Limb (tissue), 2 donors: ENCODE data around the gene C10orf62.
"Not testable (repeated sequence)": the region's sequence is repeated elsewhere in the genome, so short reads cannot be mapped to it uniquely, and the experiment has no call there.

Source experiments
- DNase-seq, 2 donors: peaks; one replicate each; pipeline ENCODE4 v3.0.0-alpha.2; 2016; ENCODE audit errors: extremely low spot score in 2 of 2

The C10orf62 gene

DNA sequence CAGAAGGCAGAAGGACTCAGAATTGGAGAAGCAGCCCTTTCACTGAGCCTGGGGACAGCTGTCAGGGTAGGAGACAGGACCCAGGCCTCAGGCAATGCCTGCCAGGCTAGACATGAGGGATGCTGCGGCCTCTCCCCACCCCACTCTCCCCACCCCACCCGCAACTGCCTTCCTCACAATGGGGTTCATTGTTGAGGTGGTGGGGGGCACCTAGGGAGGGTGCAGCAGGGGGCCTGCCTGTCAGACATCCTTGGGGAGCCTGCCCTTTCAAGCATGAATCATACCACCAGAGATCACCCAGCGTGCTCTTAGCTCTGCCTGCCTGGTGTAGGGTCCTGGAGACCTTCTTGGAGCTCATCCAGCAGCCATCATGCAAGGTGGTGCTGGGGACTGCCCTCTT is at the start of gene C10orf62:
Gene C10orf62 (plus strand): TSS at position 243 of the 400 bp plus-strand sequence. CDS start 177 bp downstream, outside the sequence.
- DNase-seq = no peak

DNA sequence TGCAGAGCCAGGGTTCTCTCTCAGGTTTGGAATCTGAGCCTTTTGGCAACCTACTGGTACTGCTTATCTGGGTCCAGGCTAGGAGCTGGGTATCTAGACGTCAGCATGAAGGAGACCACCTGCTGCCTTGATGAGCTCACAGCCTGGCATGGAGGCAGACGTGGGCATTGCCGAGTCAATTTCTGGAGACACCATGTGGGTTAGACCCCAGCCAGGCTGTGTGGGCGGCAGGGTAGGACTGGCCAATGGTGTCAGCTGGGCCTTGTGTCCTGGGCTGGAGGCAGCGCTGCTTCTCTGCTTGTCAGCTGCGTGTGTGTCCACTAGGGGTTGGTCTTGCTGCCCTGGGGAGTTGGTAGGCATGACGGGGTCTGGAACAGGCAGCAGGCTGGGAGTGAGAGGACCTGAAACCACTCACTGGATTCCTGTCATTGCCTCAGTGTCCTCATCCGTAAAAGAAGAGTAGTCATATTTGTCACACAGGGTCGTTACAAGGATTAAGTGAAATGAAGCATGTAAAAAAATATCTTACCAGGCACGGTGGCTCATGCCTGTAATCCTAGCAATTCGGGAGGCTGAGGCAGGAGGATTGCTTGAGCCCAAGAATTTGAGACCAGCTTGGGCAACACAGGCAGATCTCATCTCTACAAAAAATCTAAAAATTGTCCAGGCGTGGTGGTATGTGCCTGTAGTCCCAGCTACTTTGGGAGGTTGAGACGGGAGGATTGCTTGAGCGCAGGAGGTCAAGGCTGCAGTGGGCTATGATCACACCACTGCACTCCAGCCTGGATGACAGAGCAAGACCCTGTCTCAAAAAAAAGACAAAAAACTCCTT is 48.6 kb upstream of the C10orf62 start:
- no peak for DNase-seq

GRCh38 chr10:97542169-97543024 is 47.1 kb upstream of the C10orf62 start:
- DNase-seq = peak; percentile 63 to 72

- no peak for DNase-seq
Observed at GRCh38 chr10:97543025-97543546, 46.4 kb upstream of the C10orf62 start.

DNA sequence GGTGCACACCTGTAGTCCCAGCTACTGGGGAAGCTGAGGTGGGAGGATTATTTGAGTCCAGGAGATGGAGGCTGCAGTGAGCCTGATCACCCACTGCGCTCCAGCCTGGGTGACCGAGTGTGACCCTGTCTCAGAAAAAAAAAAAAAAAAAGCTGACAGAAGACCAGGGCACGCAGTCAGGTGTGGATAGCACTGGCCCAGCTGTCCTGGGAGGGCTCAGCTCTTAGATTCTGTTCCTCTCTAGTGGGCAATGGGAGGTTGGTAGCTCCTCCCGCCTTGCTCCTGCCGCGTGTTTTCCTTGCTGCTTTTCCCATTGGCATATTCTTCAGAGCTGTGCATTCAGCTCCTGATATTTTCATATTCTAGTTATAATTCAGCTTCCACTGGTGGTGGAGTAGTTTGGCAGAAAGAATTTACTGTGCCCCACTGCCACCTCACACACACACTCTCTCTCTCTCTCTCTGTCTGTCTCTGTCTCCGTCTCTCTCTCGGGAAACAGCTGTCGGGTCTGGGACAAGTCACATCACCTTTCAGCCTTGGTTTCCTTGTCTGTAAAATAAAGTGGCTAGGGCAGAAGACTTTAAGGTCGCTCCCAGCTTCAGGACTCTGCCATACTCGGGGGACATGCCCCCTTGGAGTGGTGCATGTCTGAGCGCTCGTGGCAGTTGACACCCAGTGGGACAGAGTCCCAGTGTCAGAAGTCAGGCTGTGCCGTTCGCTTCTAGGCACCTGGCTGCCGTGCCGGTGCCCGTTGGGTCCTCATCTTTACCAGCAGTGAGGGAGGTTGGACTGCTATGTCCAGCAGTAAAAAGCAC is 42.9 kb upstream of the C10orf62 start:
- no peak for DNase-seq

DNA sequence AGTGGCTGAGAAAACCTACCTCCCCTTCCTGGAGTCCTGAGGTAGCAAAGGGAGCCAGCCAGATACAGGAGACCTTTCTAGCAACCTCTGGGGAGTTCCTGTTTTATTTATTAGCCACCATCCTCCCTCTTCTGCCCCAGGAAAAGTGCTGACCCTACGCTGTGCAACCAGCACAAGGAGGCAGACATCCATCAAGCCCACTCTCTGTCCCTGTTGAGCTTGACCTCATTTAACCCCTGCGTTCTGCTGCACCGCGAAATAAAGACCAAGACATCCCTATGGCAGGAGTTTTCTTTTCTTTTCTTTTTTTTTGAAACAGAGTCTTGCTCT is 42.3 kb upstream of the C10orf62 start:
- no peak for DNase-seq

DNA sequence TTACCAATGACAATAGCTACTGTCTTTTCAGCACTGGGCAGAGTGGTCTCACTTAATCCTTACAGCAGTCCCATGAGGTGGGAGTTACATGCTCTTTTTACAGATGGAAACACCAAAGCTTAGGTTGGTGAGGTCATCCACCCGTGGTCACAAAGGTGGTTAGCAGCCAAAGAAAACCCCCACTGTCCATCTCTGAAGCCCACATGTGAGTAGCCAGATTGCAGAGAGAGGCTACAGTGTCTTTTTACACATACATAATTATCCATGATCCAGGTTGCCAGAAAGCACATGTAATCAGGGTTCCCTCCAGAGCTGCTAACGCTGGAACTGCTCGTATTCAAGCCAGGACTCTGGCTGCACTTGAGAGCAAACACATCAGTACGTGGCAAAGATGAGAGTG is 41.6 kb upstream of the C10orf62 start:
- no peak for DNase-seq

GRCh38 chr10:97548828-97549455 is 40.6 kb upstream of the C10orf62 start:
- DNase-seq = no peak

DNA sequence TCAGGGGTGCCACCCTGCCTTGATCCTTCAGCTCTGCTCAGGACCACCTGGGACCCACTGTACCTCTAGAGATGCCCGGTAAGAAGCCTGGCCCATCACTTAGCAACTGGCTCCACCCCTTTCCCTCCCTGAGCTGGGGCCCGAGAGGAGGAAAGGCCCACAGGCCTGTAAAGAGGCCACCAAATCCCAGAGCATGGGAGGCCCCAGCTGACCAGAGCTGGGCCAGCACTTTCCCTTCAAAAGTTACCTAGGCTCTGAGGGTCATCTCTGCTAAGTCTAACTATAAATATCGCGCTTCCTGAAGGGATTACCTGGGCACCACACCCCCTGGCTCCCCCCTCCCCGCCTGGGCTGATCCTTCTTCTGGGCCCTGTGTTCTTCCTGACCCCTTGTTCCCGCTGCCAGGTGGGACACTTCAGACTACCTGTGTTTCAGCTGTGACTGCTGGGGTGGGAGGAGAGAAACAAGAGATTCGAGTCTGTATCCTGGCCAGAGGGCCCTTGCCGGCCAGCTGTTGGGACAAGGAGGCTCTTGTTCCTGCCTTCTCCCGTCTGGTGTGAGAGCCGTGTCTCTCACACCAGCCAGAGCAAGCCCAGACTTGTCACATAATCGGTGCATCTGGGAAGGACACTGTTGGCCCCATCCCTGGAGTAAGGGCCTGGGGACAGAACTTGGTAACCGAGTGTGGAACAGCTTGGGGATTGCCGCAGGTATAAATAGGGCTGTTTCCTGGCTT is 39.8 kb upstream of the C10orf62 start:
- no peak for DNase-seq

GRCh38 chr10:97550336-97551149 is 39.0 kb upstream of the C10orf62 start:
- DNase-seq = no peak

- DNase-seq = no peak
Observed at GRCh38 chr10:97551271-97551670, 38.2 kb upstream of the C10orf62 start.

DNA sequence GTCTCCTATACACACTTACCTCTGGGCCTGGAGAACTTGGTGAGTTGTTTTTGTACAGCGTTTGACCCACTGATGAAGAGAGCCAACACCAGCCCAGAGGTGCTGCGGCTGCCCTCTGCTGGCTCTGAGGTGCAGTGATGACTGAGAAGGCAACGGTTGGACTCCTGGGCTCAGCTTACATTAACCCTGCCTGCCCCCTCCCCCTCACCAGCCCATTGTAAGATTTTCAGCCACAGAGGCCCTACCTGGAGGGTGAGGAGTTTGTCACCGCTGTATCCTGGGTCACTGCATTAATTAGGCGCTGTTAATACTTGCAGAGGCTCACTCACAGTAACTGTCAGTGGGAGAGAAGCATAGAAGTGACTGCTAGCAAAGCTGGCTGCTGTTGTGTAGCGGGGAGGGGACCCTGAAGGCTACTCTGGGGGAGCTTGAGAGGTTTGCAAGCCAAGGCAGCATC is 35.9 kb upstream of the C10orf62 start:
- peak in 1 of 2 donors; percentile 77 for DNase-seq

- DNase-seq = not testable (repeated sequence)
Observed at GRCh38 chr10:97554336-97554735, 35.2 kb upstream of the C10orf62 start.

DNA sequence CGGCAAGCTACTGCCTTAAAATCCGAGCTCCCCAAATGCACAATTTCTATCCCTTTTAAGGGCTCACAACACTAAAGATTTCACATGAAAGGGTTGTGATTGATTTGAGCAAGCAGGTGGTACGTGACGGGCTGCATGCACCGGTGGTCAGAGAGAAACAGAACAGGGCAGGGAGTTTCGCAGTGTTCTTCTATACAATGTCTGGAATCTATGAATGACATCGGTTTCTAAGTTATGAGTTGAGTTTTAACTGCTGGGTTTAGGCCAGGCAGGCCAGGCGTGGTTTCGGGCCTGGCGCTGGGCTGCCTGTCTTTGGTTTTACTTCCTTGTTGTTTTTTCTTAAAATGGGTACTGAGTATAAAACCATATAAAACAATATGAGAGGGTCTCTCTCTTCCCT is 34.0 kb upstream of the C10orf62 start:
- not testable (repeated sequence) for DNase-seq

DNA sequence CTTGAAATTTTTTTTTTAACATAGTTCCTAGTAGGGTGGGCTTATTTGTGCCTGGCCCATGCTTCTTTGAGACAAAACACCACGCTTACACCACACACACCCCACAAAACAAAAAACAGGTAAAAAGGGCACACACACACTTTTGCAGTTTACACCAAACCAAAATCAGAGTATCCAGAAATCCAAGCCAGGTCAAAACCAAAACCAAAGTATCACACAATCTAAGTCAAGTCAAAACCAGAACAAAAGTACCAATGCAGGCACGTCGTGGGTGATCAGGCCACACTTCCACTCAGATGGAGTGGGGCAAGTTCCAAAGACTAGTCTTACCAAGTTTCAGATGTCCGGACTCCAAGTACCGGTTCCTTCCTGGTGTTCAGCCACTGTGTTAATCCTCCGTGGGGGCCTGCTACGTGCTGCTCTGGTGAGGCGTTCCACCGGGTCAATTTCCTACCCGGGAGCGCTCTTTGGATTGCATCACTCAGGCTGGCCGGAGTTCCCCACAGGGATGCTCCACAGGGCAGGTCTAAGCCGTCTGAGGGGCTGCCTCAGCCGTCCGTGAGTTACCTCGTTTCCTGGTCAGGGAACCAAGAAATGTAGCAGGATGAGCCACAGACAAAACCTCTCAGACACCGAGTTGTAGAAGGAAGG is 28.7 kb upstream of the C10orf62 start:
- not testable (repeated sequence) for DNase-seq

GRCh38 chr10:97561386-97562077 is 28.0 kb upstream of the C10orf62 start:
- DNase-seq = not testable (repeated sequence)

- not testable (repeated sequence) for DNase-seq
Observed at GRCh38 chr10:97562329-97562728, 27.2 kb upstream of the C10orf62 start.

DNA sequence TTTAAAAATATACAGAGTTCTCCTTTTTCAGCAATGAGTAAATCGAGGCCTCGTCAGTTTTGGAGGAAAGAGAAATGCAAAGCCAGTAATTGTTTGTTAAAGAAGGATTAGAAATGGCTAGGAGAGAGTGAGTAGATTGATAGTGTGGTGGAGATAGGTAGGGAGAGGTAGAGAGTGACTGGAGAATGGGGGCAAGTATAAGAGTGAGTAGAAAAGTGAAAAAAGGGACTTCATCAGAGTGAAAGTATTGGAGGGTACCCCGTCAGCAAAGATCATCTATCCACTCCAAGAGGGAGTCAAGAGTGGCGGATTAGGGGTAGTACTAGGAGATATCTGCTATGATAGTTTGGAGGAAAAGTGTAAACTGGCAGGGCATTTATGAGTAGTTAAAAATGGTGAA is 26.2 kb upstream of the C10orf62 start:
- no peak for DNase-seq
